Fibroblast of peridontal ligament (primary cell): ENCODE data around the gene B3GAT3.
"Not testable (repeated sequence)": the region's sequence is repeated elsewhere in the genome, so short reads cannot be mapped to it uniquely, and the experiment has no call there.

Experiments
- DNase-seq: peaks from one replicate; pipeline ENCODE4 v3.0.0-alpha.2; 2010; ENCODE audit errors: extremely low read depth

The B3GAT3 gene

DNA sequence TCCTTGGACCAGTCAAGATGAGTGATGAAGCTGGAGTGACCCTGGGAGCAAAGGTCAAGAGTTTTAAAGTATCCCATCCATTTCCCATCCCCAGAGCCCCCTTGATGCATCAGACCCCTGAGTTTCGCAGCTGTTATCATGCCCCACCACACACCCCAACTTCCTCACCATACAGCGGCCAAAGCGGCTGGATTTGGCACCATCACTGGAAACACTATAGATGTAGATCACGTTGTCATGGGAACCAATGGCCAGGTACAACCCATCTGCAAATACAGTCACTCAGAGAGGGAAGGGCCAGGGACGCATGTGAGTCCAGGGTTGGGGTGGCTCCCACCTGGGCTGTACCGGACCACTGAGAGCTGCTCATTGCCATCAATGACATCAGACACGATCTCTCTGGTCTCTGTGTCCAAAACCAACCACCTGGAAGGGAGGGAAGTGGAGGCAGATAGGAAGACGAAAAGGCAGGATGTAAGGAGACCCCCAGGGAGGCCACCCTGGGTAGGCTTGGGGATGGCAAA, 17.9 kb downstream of the B3GAT3 start:
- DNase-seq: no peak

DNA sequence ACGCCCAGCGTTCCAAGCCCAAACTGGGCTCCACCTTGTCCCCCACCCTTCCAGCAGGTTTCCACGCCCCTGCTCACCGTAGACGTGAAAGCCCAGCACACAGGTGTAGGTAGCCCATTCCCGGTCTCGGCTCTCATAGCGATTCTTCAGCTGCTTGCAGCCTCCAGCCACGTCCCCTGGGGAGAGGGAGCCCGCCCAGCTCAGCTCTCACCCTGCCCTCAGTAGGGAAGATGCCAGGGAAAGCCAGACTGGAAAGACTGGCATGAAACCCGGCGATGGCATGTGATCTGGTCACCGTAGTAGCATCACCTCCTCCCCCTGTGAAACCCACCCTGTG, 18.7 kb downstream of the B3GAT3 start:
- no peak for DNase-seq

DNA sequence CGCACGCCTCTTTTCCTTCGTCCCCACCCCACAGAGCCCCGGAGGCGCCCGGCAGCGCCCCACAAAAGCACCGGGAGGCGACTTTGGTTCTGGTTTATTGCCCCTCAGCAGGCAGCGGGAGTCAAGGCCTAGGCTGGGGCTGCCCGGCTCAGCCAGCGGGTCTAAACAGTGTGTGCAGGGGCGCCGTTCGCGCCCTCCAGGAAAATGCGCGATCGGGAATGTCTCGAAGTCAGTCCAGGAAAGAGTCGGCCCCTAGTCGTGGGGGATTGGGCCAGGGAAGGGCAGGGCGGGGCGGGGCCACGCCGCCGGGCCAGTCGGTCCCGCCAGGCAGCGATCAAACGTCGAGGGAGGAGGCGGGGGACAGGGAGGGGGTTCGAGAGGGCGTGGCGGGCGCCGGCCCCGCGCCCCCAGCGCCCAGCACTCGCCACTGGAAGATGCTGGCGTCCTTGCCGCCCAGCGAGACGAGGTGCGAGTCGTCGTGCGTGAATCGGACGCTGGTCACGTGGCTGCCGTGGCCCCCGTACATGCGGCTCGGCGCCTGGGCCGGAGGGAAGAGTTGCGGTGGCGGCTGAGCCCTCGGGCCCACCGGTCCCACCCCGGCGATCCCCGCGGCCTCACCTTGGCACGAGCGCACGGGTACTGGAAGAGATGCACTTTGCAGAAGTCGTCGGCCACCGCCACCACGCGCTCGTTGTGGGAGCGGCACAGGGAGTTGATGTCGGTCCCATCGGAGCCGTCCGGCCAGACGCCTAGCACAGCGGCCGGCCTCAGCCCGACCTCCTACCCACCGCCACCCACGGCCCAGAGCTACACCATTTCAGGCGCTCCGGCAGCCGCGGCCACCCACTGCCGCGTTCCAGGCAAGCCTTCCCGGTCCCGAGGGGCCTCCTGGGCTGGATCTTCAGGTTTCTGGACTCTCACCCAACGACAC, 19.4 kb downstream of the B3GAT3 start:
- DNase-seq: no peak

DNA sequence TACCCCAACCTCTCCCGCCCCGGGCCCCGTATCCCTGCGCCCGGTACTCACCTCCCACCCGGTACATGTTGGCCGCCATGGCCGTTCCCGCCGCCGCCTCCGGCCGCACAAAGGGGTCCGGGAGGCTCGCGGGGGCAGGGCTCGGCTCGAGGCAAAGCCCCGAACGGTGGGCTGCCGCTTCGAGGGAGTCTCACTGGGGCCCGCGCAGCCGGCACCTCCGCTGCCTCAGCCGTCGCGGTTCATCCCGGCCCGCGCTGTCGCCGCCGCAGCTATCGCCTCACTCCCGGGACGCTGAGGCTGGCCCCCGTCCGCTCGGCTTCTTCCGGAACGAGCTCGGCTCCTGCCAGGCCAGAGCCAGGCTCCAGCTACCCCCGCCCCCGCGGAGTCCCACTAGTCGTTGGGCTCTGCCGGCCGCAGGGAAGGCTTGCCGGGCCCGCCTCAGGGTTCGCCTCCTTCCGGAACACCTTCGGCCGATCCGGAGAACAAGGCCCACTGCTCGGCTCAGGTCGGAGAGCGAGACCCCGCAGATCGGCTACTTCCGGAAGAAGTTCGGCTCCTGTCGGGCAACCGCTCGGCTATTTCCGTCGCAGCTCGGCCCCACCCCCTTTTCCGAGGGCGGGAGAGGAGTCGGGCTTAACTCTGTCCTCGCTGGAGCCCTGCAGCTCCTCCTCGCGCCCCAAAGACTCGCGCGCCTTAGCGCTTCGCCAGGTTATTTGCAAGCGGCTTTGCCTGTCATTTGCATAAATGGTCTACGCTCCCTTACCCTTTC, 20.2 kb downstream of the B3GAT3 start, which contains the start of gene MTA2:
Gene MTA2 (minus strand): TSS at position 494 of the 769 bp plus-strand sequence. CDS start 415 bp downstream, at position 79.
- peak; percentile 96 for DNase-seq

GRCh38 chr11:62601122-62601371, 20.7 kb downstream of the B3GAT3 start:
- no peak for DNase-seq

DNA sequence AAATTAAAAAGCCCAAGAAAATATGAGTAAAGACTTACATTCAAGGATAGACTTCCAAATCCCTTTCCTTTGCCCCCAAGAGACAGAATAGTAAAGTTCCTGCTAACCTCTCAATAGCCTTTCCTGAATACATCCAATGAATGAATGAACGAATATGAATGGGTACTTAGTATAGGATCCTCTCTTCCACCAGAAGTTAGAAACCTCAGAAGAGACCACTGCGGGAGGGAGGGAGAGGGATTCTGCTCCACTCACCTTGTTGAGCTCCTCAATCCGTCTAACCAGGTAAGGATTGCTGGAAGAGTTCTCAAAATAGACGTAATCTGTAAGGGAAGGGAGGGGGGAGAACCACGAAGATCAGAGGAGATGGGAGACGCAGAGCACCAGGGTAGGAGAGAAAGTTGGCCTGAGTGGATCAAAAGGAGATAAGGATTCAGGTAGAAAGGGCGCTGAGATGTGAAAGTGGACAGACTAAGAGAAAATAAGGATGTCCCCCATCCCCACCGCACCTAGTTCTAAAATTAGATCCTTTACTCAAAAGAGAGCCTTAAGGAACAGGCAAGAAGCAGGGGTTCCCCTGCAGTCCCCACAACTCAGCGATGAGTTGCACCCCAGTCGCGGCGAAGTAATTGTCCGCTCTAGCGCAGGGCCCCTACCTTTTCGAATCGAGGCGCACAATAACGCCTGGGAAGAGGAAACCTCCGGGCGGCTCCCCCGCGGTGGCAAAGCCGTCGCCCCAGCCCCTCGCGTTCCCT, 21.2 kb downstream of the B3GAT3 start:
- no peak for DNase-seq

DNA sequence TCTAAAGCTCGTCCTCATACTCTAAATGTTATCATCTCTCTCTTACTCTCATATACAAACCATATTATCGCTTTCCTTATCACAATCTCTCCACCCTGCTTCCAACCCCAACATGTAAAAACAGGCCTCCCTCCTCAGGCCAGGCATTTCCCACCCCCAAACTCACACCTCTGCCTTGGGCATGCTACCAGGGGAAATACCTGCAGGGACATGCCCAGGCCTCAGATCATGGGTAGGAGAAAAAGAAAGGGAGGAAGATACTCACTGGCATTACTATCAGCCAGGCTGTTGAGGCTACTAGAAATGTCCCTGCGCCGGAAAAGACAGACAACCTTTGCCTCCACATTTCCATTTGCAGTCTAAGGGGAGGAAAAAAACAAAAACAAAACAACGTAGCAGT, 21.9 kb downstream of the B3GAT3 start:
- no peak for DNase-seq

DNA sequence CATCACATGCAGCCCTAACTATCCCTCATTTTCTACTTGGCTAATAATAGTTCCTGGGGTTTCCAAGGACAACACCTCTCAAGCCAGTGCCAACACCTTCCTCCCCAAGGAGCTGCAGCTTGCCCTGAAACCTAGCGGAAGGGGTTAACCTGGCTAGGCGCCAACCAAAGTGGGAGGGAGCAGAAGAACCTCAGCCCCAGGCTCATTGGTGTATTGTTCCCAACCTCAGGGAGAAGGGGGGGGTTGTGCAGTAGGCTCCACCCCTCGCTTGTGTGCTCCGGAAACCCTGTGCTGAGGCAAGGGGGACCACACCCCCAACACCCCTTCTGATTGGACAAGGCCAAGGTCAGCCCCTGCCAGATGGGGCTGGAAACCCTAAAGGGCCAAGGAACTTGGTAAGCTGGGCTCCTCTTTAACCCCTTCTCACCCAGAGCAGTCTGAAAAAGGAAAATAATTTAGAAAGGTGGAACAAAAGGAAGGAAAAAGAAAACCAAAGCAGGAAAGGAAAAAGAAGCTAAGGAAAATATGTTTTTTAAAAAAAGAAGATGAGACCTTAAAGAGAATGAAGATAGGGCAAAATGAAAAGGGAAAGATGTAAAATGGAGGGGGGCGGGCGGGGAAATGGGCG, 22.6 kb downstream of the B3GAT3 start:
- peak; percentile 98 for DNase-seq

DNA sequence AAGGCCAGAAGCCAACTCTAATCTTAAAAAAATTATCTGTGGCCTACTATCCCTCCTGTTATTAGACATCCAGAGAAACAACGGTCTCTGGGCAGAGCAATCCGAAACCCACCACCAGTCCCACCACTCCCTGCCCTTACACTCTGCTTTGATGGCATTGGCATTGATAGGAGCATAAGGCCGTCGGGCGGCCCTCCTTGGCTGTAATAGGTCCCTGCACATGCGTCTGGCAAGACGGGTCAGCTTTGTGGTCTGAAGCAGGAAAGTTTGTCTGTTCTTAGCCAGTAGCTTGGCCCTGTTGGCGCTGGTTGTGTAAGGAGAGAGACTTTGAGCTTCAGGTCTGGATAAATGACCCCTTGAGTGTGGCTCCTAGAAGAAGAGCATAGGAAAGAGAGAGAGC, 26.7 kb downstream of the B3GAT3 start:
- DNase-seq: no peak

GRCh38 chr11:62593434-62594044, 28.2 kb downstream of the B3GAT3 start:
- peak; percentile 64 for DNase-seq

GRCh38 chr11:62592989-62593421, 28.8 kb downstream of the B3GAT3 start:
- no peak for DNase-seq

DNA sequence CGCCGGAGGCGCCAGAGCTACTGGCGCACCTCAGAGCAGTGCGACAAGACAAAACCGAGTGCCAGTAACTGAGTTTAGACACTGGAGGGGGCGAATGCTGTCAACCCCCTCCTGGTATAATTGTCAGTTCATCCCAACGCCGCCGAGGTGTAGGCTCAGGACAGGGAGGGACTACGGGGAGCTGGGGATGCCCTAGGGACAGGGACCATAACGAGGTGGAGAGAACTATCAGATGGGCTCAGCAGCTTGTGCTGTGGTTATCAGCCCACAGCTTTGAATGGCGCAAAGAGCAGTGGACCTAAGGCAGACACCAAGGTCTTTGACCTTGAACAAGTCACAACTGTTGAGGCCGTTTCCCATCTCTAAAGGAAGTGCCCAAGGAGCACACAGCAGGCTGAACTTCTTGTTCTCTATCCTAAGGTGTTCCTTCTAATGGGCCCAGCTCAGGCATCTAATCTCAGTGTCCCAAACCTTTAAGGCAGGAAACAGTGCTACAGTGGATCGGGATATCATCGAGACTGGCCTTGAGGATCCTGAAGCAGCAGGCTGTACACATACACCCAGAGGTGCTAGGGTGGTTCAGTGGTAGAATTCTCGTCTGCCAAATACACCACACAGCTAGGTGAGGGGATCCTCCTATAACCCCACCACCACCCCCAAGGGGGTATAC, 29.5 kb downstream of the B3GAT3 start:
- DNase-seq: no peak

- DNase-seq: peak; percentile 99
Observed at GRCh38 chr11:62591448-62592145, 30.2 kb downstream of the B3GAT3 start, which contains the start of gene TUT1. TUT1 (minus strand) TSS chr11:62591523; CDS start chr11:62591485, 38 bp downstream.

GRCh38 chr11:62588966-62589637, 32.7 kb downstream of the B3GAT3 start:
- DNase-seq: no peak

DNA sequence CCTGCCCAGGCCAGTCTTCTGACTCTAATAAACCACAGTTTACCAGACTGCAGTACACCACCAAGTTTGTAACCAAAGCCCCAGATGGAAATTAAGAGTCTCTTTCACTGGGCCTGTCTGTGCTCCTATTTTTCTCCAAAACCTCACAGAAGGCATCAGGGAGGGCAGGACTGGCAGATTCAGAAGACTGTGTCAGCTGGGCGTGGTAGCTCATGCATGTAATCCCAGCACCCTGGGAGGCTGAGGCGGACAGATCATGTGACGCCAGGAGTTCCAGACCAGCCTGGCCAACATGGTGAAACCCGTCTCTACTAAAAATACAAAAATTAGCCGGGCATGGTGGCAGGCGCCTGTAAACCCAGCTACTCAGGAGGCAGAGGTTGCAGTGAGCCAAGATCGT, 36.4 kb downstream of the B3GAT3 start:
- not testable (repeated sequence) for DNase-seq

GRCh38 chr11:62581735-62582134, 40.1 kb downstream of the B3GAT3 start:
- DNase-seq: not testable (repeated sequence)

- DNase-seq: no peak
Observed at GRCh38 chr11:62580959-62581715, 40.6 kb downstream of the B3GAT3 start.

- no peak for DNase-seq
Observed at GRCh38 chr11:62579252-62579651, 42.5 kb downstream of the B3GAT3 start.

DNA sequence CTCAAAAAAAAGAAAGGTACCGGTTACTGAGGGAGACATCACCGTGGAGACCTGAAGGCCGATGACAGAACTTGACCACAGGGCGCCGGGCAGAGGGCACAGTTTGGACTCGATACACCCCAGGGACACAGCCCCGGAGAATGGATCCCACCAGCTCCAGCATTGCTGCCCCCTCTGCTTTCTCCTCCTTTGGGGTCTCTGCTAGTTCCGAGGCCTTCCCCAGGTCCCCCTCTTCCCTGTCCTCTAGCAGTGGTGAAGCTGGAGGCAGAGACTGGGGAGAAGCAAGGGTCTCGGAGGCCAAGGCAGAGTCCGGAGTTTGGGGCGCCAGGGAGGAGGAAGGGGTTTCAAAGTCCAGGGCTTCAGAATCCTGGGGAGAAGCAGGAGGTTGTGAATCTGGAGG, 43.2 kb downstream of the B3GAT3 start:
- DNase-seq: no peak
